Motor neuron (in vitro differentiated cells): ENCODE results near the gene PDIA4. TPM values are rescaled to one million over a fixed set of nuclear protein-coding genes. Genes with fewer than 3 reads are reported as not detected.
"Not testable (repeated sequence)": the region's sequence is repeated elsewhere in the genome, so short reads cannot be mapped to it uniquely, and the experiment has no call there.

Source experiments
- ATAC-seq, 8 experiments: fragments of 200-7000 bp; cut with Tn5 transposase; replicated peaks in 6 of 8; 2 replicates each; pipeline ENCODE4 v1.8.0; 2021; ENCODE audit warnings: mild to moderate bottlenecking in 8 of 8, moderate library complexity in 8 of 8
- H3K27ac ChIP-seq, 2 donors: fragments of 250-450 bp; sonication (Bioruptor Pico); 2 replicates each; pipeline ENCODE4 v1.9.0; 2021; ENCODE audit warnings: antibody characterized with exemption in 2 of 2, mild to moderate bottlenecking in 2 of 2, moderate library complexity in 1 of 2
- H3K4me1 ChIP-seq, 2 donors: fragments of 250-450 bp; sonication (Bioruptor Pico); replicated peaks in 1 of 2; 2 replicates each; pipeline ENCODE4 v1.6.1; 2021; ENCODE audit warnings: antibody characterized with exemption in 2 of 2, mild to moderate bottlenecking in 2 of 2, moderate library complexity in 1 of 2
- H3K4me3 ChIP-seq, 5 donors: fragments of 250-450 bp; sonication (Bioruptor Pico); 2 replicates each; pipeline ENCODE4 v1.9.0; 2021; ENCODE audit warnings: antibody characterized with exemption in 5 of 5, mild to moderate bottlenecking in 5 of 5, moderate library complexity in 4 of 5
- WGBS, 10 experiments: fragments of 450-650 bp; shearing (Covaris generic); methylation state at CpG; one replicate each; pipeline ENCODE4 v1.0.0; 2022; 5-methylcytosine and 5-hydroxymethylcytosine counted together
- in situ Hi-C, 9 experiments: fragments of 400-800 bp; cut with MboI; loops; one replicate each; pipeline ENCODE4 v1.15.0; 2021; ENCODE audit warnings: low sequenced_read_pairs in 9 of 9, low pct_unique_long_range_greater_than_20kb in 2 of 9; ENCODE audit not compliant: unreplicated experiment in 9 of 9
- total RNA-seq, 8 experiments: library from RNA; unstranded; fragments of 300-600 nt; gene quantifications; 2 replicates each; pipeline versions ENCODE4 v1.2.3 to v1.2.4, GENCODE V29; 2022

The PDIA4 gene
- total RNA-seq, 8 experiments from 2014 or later: 78.7 to 201 (median 109) TPM

DNA sequence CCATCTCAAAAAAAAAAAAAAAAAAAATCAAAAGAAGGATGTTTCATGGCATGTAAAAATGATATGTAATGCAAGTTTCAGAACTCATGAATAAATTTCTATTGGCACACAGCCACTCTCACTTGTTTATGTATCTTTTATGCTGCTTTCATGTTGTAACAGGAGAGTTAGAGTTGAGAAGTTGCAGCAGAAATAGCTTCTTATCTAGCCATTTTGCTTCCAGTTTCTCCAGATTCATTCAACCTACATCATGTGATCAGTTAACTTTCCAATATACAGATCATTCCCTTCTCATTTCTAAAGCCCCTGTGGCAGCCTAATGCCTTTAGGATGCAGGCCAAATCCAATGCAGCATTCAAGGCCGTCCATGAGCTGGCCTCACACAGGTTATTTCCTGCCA is 31.9 kb upstream of the PDIA4 start:
- 17 to 100% (median 56%) methylated on average over 1 of the region's 1 CpG; no CpG with 5 or more reads in 4 of the 10 experiments for WGBS, 10 experiments
- peak in 1 of 8 experiments; percentile 16 for ATAC-seq
- in situ Hi-C loops: no loop called here
- H3K4me3 ChIP-seq: no peak overlapping the region
- H3K27ac ChIP-seq: no peak overlapping the region
- peaks cover 3 to 6% of the 10 kb centered on the region in 2 donors for H3K4me1 ChIP-seq

- H3K4me1 ChIP-seq: no peaks in the 10 kb centered on the region
- no peak overlapping the region for H3K4me3 ChIP-seq
- 78 to 100% (median 84%) methylated on average over 1 to 6 of the region's 8 CpGs; no CpG with 5 or more reads in 2 of the 10 experiments for WGBS, 10 experiments
- no peak overlapping the region for H3K27ac ChIP-seq
- in situ Hi-C loops: no loop called here
- no peak for ATAC-seq
Observed at GRCh38 chr7:149053885-149054284, 25.6 kb upstream of the PDIA4 start.

GRCh38 chr7:149053384-149053783 is 25.1 kb upstream of the PDIA4 start:
- WGBS, 10 experiments: 43 to 100% (median 82%) methylated on average over 1 of the region's 1 CpG; no CpG with 5 or more reads in 4 of the 10 experiments
- in situ Hi-C loops: no loop called here
- no peak overlapping the region for H3K27ac ChIP-seq
- no peaks in the 10 kb centered on the region for H3K4me1 ChIP-seq
- no peak for ATAC-seq
- H3K4me3 ChIP-seq: no peak overlapping the region

DNA sequence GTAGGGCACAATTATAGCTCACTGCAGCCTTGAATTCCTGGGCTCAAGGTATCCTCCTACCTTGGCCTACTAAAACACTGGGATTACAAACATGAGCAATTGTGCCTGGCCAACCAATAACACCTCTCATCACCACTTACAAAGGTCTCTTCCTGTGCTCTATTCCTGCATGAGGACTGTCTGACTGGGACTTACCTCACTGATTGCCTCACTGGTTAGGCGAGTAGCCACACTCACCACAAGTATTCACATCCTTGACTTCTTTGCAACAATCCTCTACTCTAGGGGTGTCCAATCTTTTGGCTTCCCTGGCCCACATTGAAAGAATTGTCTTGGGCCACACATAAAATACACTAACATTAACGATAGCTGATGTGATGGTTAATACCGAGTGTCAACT is 22.6 kb upstream of the PDIA4 start:
- in situ Hi-C loops: no loop called here
- no peak for ATAC-seq
- H3K4me1 ChIP-seq: no peaks in the 10 kb centered on the region
- WGBS, 10 experiments: 69 to 100% (median 92%) methylated on average over 1 to 3 of the region's 3 CpGs; no CpG with 5 or more reads in 3 of the 10 experiments
- no peak overlapping the region for H3K27ac ChIP-seq
- H3K4me3 ChIP-seq: no peak overlapping the region

DNA sequence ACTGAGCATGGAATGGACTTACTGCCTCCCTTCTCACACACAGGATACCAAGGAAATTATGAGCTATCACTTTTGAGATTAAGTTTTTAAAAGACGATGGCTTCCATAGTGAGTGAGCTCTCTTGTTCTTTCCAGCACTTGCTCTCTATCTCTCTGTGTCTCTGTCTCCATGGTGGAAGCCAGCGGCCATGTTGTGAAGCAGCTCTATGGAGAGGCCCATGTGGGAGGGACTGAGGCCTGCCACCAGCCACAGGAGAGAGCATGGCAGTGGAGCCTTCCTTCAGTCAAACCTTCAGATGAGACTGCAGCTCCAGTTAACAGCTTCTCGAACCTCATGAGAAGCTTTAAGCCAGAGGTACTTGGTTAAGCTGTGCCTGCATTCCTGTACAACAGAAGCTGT is 20.5 kb upstream of the PDIA4 start:
- H3K4me3 ChIP-seq: no peak overlapping the region
- no peaks in the 10 kb centered on the region for H3K4me1 ChIP-seq
- in situ Hi-C loops: no loop called here
- WGBS, 10 experiments: 63 to 100% (median 75%) methylated on average over 1 to 3 of the region's 3 CpGs; no CpG with 5 or more reads in 1 of the 10 experiments
- no peak for ATAC-seq
- no peak overlapping the region for H3K27ac ChIP-seq

GRCh38 chr7:149046416-149046815 is 18.1 kb upstream of the PDIA4 start:
- WGBS, 10 experiments: 73 to 100% (median 100%) methylated on average over 2 of the region's 2 CpGs; no CpG with 5 or more reads in 7 of the 10 experiments
- no peak for ATAC-seq

GRCh38 chr7:149043936-149044335 is 15.6 kb upstream of the PDIA4 start:
- ATAC-seq: no peak
- H3K27ac ChIP-seq: no peak overlapping the region
- H3K4me3 ChIP-seq: no peak overlapping the region
- 17 to 100% (median 77%) methylated on average over 1 to 8 of the region's 8 CpGs; no CpG with 5 or more reads in 3 of the 10 experiments for WGBS, 10 experiments
- no peaks in the 10 kb centered on the region for H3K4me1 ChIP-seq
- in situ Hi-C loops: no loop called here

More at GRCh38 chr7:149046416-149046815, 18.1 kb upstream of the PDIA4 start:
- no peak overlapping the region for H3K27ac ChIP-seq
- in situ Hi-C loops: no loop called here
- no peak overlapping the region for H3K4me3 ChIP-seq
- H3K4me1 ChIP-seq: no peaks in the 10 kb centered on the region

GRCh38 chr7:149041350-149041749 is 13.0 kb upstream of the PDIA4 start:
- no peak overlapping the region for H3K4me3 ChIP-seq
- WGBS, 10 experiments: 25 to 100% (median 80%) methylated on average over 1 to 4 of the region's 5 CpGs; no CpG with 5 or more reads in 3 of the 10 experiments
- H3K27ac ChIP-seq: no peak overlapping the region
- H3K4me1 ChIP-seq: no peaks in the 10 kb centered on the region
- in situ Hi-C loops: no loop called here
- ATAC-seq: no peak

GRCh38 chr7:149038641-149039040 is 10.3 kb upstream of the PDIA4 start:
- H3K4me3 ChIP-seq, in situ Hi-C loops, H3K27ac ChIP-seq, ATAC-seq, H3K4me1 ChIP-seq: not testable (repeated sequence)
- WGBS, 10 experiments: 100% methylated on average over 3 of the region's 32 CpGs; no CpG with 5 or more reads in 9 of the 10 experiments

GRCh38 chr7:149036676-149037075 is 8.4 kb upstream of the PDIA4 start:
- in situ Hi-C loops: no loop called here

GRCh38 chr7:149031353-149031910 is 3.1 kb upstream of the PDIA4 start:
- H3K27ac ChIP-seq: no peak overlapping the region
- H3K4me3 ChIP-seq: no peak overlapping the region
- H3K4me1 ChIP-seq: peaks cover 0 to 8% of the 10 kb centered on the region in 2 donors
- WGBS, 10 experiments: 63 to 96% (median 84%) methylated on average over 1 to 3 of the region's 3 CpGs
- ATAC-seq: no peak
- in situ Hi-C loops: no loop called here

More at GRCh38 chr7:149036676-149037075, 8.4 kb upstream of the PDIA4 start:
- 50 to 100% (median 89%) methylated on average over 1 of the region's 1 CpG; no CpG with 5 or more reads in 4 of the 10 experiments for WGBS, 10 experiments
- Histone ChIP-seq H3K4me1 (no peaks in the 10 kb centered on the region), H3K27ac (no peak overlapping the region), H3K4me3 (no peak overlapping the region)
- ATAC-seq: no peak

- 67 to 100% (median 97%) methylated on average over 1 to 7 of the region's 9 CpGs; no CpG with 5 or more reads in 4 of the 10 experiments for WGBS, 10 experiments
- ATAC-seq, H3K4me1 ChIP-seq, H3K4me3 ChIP-seq, in situ Hi-C loops, H3K27ac ChIP-seq: not testable (repeated sequence)
Observed at GRCh38 chr7:149030439-149030838, 2.1 kb upstream of the PDIA4 start.

DNA sequence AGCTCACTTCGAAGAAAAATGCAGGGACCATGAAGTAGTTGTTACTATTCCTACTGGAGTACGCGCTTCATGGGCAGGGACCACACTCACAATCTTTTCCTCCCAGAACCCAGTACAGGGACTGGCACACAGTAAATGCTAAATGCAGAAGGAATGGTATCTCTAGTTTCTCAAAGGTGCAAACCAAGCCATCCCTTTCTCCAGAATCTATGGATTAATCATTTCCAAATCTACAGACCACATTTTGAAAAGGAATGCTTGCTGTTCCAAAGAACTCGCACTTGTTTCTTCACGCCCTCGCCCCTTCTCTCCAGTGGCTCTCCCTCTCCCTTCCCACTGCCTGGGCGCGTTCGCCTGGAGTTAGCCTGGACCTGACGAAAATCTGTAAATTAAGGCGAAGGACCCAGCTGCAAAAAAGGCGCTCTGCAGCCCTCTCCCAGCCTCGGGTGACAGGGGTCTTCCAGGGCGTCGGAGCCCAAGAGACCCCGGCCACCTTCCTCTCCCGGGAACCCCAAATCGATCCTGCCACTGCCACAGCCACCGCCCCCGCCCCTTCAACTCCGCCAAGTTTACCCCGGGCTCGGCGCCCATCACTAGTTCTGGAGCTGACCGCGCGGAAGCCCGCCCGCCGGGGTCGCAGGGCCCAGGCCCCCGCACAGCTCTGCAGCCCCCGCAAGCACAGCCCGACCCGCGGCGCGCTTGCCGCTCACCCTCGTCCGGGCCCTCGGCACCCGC is 527 bp downstream of the PDIA4 start:
- ATAC-seq: peak in 2 of 8 experiments; percentile 0
- in situ Hi-C loops: no loop called here
- peak overlapping the region; percentile 72 to 76 for H3K27ac ChIP-seq
- WGBS, 10 experiments: 0 to 47% (median 2%) methylated on average over 1 to 13 of the region's 43 CpGs; no CpG with 5 or more reads in 2 of the 10 experiments
- H3K4me3 ChIP-seq: peak overlapping the region; percentile 61 to 83 (median 75)
- peaks cover 0 to 8% of the 10 kb centered on the region in 2 donors for H3K4me1 ChIP-seq
